AG09309 (cell line): ENCODE results near the gene JARID2.

Source experiments
- DNase-seq: peaks from one replicate; pipeline ENCODE4 v3.0.0-alpha.2; 2010; ENCODE audit warnings: low read depth
- H3K4me3 ChIP-seq: 2 replicates; pipeline ENCODE4 v1.5.1; 2011; ENCODE audit warnings: mild to moderate bottlenecking, low read depth, low read length, moderate library complexity; ENCODE audit not compliant: control insufficient read depth
- CTCF ChIP-seq: IDR thresholded peaks from 2 replicates; pipeline ENCODE4 v1.5.1; 2011; ENCODE audit warnings: mild to moderate bottlenecking, low read depth, low read length, inconsistent platforms; ENCODE audit not compliant: insufficient read depth, control insufficient read depth; ENCODE audit errors: missing control alignments

The JARID2 gene

GRCh38 chr6:15257357-15258132 is 11.7 kb downstream of the JARID2 start:
- no peak for TF ChIP-seq CTCF

GRCh38 chr6:15259766-15260098 is 13.9 kb downstream of the JARID2 start:
- no peak for TF ChIP-seq CTCF
- no peak for DNase-seq
- H3K4me3 ChIP-seq: no peak overlapping the region

More at GRCh38 chr6:15257357-15258132, 11.7 kb downstream of the JARID2 start:
- H3K4me3 ChIP-seq: no peak overlapping the region
- no peak for DNase-seq

- DNase-seq: peak; percentile 79
- no peak overlapping the region for H3K4me3 ChIP-seq
- no peak for TF ChIP-seq CTCF
Measured at GRCh38 chr6:15260099-15260821, 14.4 kb downstream of the JARID2 start.

GRCh38 chr6:15263780-15264374 is 18.0 kb downstream of the JARID2 start:
- no peak overlapping the region for H3K4me3 ChIP-seq
- no peak for DNase-seq
- no peak for TF ChIP-seq CTCF

- DNase-seq: no peak
- H3K4me3 ChIP-seq: no peak overlapping the region
- no peak for TF ChIP-seq CTCF
Measured at GRCh38 chr6:15264412-15264811, 18.5 kb downstream of the JARID2 start.

- no peak overlapping the region for H3K4me3 ChIP-seq
- no peak for DNase-seq
- TF ChIP-seq CTCF: no peak
Measured at GRCh38 chr6:15264902-15265761, 19.3 kb downstream of the JARID2 start.
